GM23248 (cell line): Measurements from ENCODE around the gene UMODL1. TPM values are rescaled to one million over a fixed set of nuclear protein-coding genes. Genes with fewer than 3 reads are reported as not detected.

ENCODE experiments used
- DNase-seq: peaks from one replicate; pipeline ENCODE4 v3.0.0-alpha.2; 2015
- H2AFZ ChIP-seq: fragments of 200-600 bp; sonication (generic); 2 replicates; pipeline ENCODE4 v1.6.1; 2016; ENCODE audit warnings: antibody characterized with exemption
- H3F3A ChIP-seq: fragments of 200-600 bp; sonication (generic); 2 replicates; pipeline ENCODE4 v1.6.1; 2016; ENCODE audit warnings: mild to moderate bottlenecking, antibody characterized with exemption, mixed run types; ENCODE audit not compliant: insufficient read depth
- H3K27ac ChIP-seq: fragments of 200-600 bp; sonication (generic); 2 replicates; pipeline ENCODE4 v1.5.1; 2016; ENCODE audit warnings: mild to moderate bottlenecking
- H3K27me3 ChIP-seq: fragments of 200-600 bp; sonication (generic); replicated peaks from 2 replicates; pipeline ENCODE4 v1.6.1; 2016; ENCODE audit warnings: mild to moderate bottlenecking; ENCODE audit not compliant: insufficient read depth
- H3K36me3 ChIP-seq: fragments of 200-600 bp; sonication (generic); 2 replicates; pipeline ENCODE4 v1.6.1; 2016; ENCODE audit warnings: low read depth, mild to moderate bottlenecking
- H3K4me1 ChIP-seq: fragments of 200-600 bp; sonication (generic); 2 replicates; pipeline ENCODE4 v1.6.1; 2016; ENCODE audit warnings: mild to moderate bottlenecking; ENCODE audit not compliant: insufficient read depth
- H3K4me2 ChIP-seq: fragments of 200-600 bp; sonication (generic); one replicate; pipeline ENCODE4 v1.6.1; 2016; ENCODE audit warnings: mild to moderate bottlenecking; ENCODE audit not compliant: unreplicated experiment
- H3K4me3 ChIP-seq: fragments of 200-600 bp; sonication (generic); 2 replicates; pipeline ENCODE4 v1.5.1; 2016; ENCODE audit warnings: mild to moderate bottlenecking
- H3K79me2 ChIP-seq: fragments of 200-600 bp; sonication (generic); 2 replicates; pipeline ENCODE4 v1.6.1; 2016; ENCODE audit warnings: mild to moderate bottlenecking; ENCODE audit not compliant: insufficient read depth
- H3K9ac ChIP-seq: fragments of 200-600 bp; sonication (generic); 2 replicates; pipeline ENCODE4 v1.6.1; 2016; ENCODE audit warnings: mild to moderate bottlenecking
- H3K9me2 ChIP-seq: fragments of 200-600 bp; sonication (generic); 2 replicates; pipeline ENCODE4 v1.6.1; 2016; ENCODE audit warnings: mixed run types, mild to moderate bottlenecking, moderate library complexity; ENCODE audit not compliant: insufficient read depth
- H3K9me3 ChIP-seq: fragments of 200-600 bp; sonication (generic); one replicate; pipeline ENCODE4 v1.6.1; 2017; ENCODE audit warnings: low read depth
- H4K20me1 ChIP-seq: fragments of 200-600 bp; sonication (generic); 2 replicates; pipeline ENCODE4 v1.6.0; 2016; ENCODE audit not compliant: insufficient read depth
- EZH2 ChIP-seq: fragments of 200-600 bp; sonication (generic); IDR thresholded peaks from 2 replicates; pipeline ENCODE4 v1.6.1; 2018; ENCODE audit warnings: antibody characterized with exemption, mild to moderate bottlenecking; ENCODE audit not compliant: insufficient read depth, poor library complexity, severe bottlenecking
- EZH2phosphoT487 ChIP-seq: fragments of 200-600 bp; sonication (generic); IDR thresholded peaks from 2 replicates; pipeline ENCODE4 v1.6.1; 2018; ENCODE audit warnings: antibody characterized with exemption, moderate library complexity, mild to moderate bottlenecking, low read depth; ENCODE audit not compliant: insufficient read depth
- WGBS, 2 experiments: methylation state at CpG; one replicate each; pipeline ENCODE4 v1.1.6; 2015 to 2017; ENCODE audit warnings: low lambda C conversion rate in 2 of 2, low coverage in 1 of 2; ENCODE audit errors: missing lambda C conversion rate in 2 of 2; 5-methylcytosine and 5-hydroxymethylcytosine counted together
- in situ Hi-C: fragments of 300-500 bp; cut with MboI; formaldehyde crosslinking; loops from 2 replicates; pipeline ENCODE4 v1.15.0; 2020
- polyA plus RNA-seq: library from polyadenylated mRNA; unstranded; fragments of >200 nt; fragmentation: Nextera tagmentation; extraction: Ambion mirVana; gene quantifications from 2 replicates; pipeline ENCODE4 v1.2.1, GENCODE V29; 2016
- total RNA-seq: library from RNA; depleted of rRNA; stranded (reverse); fragments of >200 nt; shearing (Covaris generic); gene quantifications from 2 replicates; pipeline ENCODE4 v1.2.3, GENCODE V29; 2014

UMODL1 gene
- total and polyA plus RNA-seq, 2 experiments from 2014 or later = not detected

- Histone ChIP-seq H3K4me3 (no peak overlapping the region), H3K4me2 (no peak overlapping the region), H3K4me1 (no peaks in the 10 kb centered on the region), H3K9ac (no peak overlapping the region), H2AFZ (no peak overlapping the region), H3K36me3 (no peaks in the 10 kb centered on the region), H3K79me2 (no peaks in the 10 kb centered on the region), H3K27ac (no peak overlapping the region), H3K9me3 (no peaks in the 10 kb centered on the region), H3F3A (no peaks in the 10 kb centered on the region), H4K20me1 (no peaks in the 10 kb centered on the region), H3K27me3 (no peaks in the 10 kb centered on the region), H3K9me2 (no peaks in the 10 kb centered on the region)
- in situ Hi-C loops = no loop called here
- TF ChIP-seq EZH2 = no peak
- TF ChIP-seq EZH2phosphoT487 = no peak
- no peak for DNase-seq
- WGBS, 2 experiments = 94 to 95% methylated on average over 7 of the region's 7 CpGs
Observed at GRCh38 chr21:42086969-42087368, 15.9 kb downstream of the UMODL1 start.

DNA sequence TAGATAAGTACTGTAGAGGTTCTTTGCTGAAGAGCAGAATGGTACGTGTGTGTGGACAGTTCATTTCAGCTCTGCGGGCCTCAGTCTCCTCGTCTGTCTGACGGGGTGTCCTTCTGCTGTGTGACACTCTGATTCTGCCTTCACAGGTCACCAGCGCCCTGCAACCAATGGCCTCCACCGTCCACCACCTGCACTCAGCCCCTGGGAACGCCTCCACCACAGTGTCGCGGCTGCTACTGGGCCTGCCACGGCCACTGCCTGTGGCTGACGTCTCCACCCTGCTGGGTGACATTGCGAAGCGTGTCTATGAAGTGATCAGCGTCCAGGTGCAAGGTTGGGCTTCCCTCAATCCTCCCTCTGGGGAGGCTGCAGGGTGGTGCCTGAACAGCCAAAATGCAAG, 17.0 kb downstream of the UMODL1 start:
- 93% methylated on average over 14 of the region's 14 CpGs for WGBS, 2 experiments
- no peaks in the 10 kb centered on the region for H4K20me1 ChIP-seq
- H3K4me3 ChIP-seq = no peak overlapping the region
- TF ChIP-seq EZH2 (no peak), EZH2phosphoT487 (no peak)
- no peaks in the 10 kb centered on the region for H3K9me2 ChIP-seq
- no peak overlapping the region for H2AFZ ChIP-seq
- H3K79me2 ChIP-seq = no peaks in the 10 kb centered on the region
- no peak overlapping the region for H3K9ac ChIP-seq
- in situ Hi-C loops = no loop called here
- no peak overlapping the region for H3K27ac ChIP-seq
- H3K9me3 ChIP-seq = no peaks in the 10 kb centered on the region
- H3K4me1 ChIP-seq = no peaks in the 10 kb centered on the region
- no peaks in the 10 kb centered on the region for H3F3A ChIP-seq
- no peaks in the 10 kb centered on the region for H3K36me3 ChIP-seq
- H3K4me2 ChIP-seq = no peak overlapping the region
- no peaks in the 10 kb centered on the region for H3K27me3 ChIP-seq
- DNase-seq = no peak

DNA sequence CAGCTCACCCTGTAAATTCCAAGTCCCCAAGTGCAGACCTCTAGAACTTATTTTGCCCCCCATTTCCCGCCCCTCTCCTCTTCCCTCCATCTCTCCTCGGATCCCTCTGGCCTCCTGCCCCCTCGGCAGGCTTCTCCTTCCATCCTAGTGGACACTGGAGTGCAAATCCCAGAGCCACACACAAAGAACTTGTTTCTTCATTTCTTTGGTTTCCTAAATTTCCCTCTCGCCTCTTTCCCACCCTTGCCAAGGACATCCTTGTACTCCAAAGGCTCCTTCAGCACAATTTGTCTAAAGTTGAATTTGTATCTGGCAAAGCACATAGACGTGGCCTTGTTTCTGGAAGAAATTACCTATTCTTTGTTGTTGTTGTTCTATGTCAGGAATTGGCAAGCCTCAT, 17.5 kb downstream of the UMODL1 start:
- Histone ChIP-seq H3K4me3 (no peak overlapping the region), H3F3A (peaks cover 3% of the 10 kb centered on the region), H3K79me2 (no peaks in the 10 kb centered on the region), H3K9me3 (no peaks in the 10 kb centered on the region), H3K9ac (no peak overlapping the region), H3K4me2 (no peak overlapping the region), H3K4me1 (no peaks in the 10 kb centered on the region), H2AFZ (no peak overlapping the region), H3K36me3 (no peaks in the 10 kb centered on the region), H4K20me1 (no peaks in the 10 kb centered on the region), H3K27me3 (no peaks in the 10 kb centered on the region), H3K9me2 (no peaks in the 10 kb centered on the region), H3K27ac (no peak overlapping the region)
- 64 to 70% methylated on average over 5 of the region's 5 CpGs for WGBS, 2 experiments
- TF ChIP-seq EZH2 = no peak
- no peak for TF ChIP-seq EZH2phosphoT487
- DNase-seq = no peak
- in situ Hi-C loops = no loop called here

- H4K20me1 ChIP-seq = no peaks in the 10 kb centered on the region
- no peak overlapping the region for H3K4me2 ChIP-seq
- H3K9ac ChIP-seq = no peak overlapping the region
- H2AFZ ChIP-seq = no peak overlapping the region
- no peaks in the 10 kb centered on the region for H3K9me3 ChIP-seq
- no peaks in the 10 kb centered on the region for H3K79me2 ChIP-seq
- no peaks in the 10 kb centered on the region for H3K27me3 ChIP-seq
- WGBS, 2 experiments = 54 to 60% methylated on average over 12 of the region's 12 CpGs
- in situ Hi-C loops = no loop called here
- H3K27ac ChIP-seq = no peak overlapping the region
- H3K4me3 ChIP-seq = no peak overlapping the region
- no peak for DNase-seq
- TF ChIP-seq EZH2 (no peak), EZH2phosphoT487 (no peak)
- no peaks in the 10 kb centered on the region for H3K4me1 ChIP-seq
- no peaks in the 10 kb centered on the region for H3K36me3 ChIP-seq
- peaks cover 7% of the 10 kb centered on the region for H3F3A ChIP-seq
- no peaks in the 10 kb centered on the region for H3K9me2 ChIP-seq
Observed at GRCh38 chr21:42089093-42089631, 18.0 kb downstream of the UMODL1 start.
